GM06990 (cell line): ENCODE measurements around the gene NOTUM.

Source experiments
- DNase-seq: peaks from one replicate; pipeline ENCODE4 v3.0.0-alpha.2; 2011; ENCODE audit not compliant: insufficient read length; ENCODE audit errors: extremely low read depth
- H3K27me3 ChIP-seq: replicated peaks from 2 replicates; pipeline ENCODE4 v1.6.0; 2011; ENCODE audit warnings: low read length; ENCODE audit not compliant: control insufficient read depth, insufficient read depth
- H3K36me3 ChIP-seq: 2 replicates; pipeline ENCODE4 v1.5.1; 2011; ENCODE audit warnings: low read length; ENCODE audit not compliant: control insufficient read depth, insufficient read depth
- H3K4me3 ChIP-seq: replicated peaks from 2 replicates; pipeline ENCODE4 v1.5.1; 2011; ENCODE audit warnings: low read depth, mild to moderate bottlenecking, control low read depth, low read length
- CTCF ChIP-seq: IDR thresholded peaks from 2 replicates; pipeline ENCODE4 v1.5.1; 2011; ENCODE audit warnings: low read length, control low read depth, mild to moderate bottlenecking, inconsistent platforms; ENCODE audit not compliant: insufficient read depth, poor library complexity, severe bottlenecking

NOTUM gene

GRCh38 chr17:82007228-82007494 lies 46.2 kb upstream of the NOTUM start:
- TF ChIP-seq CTCF: no peak
- H3K36me3 ChIP-seq: peaks cover 2% of the 10 kb centered on the region
- DNase-seq: no peak
- H3K27me3 ChIP-seq: no peaks in the 10 kb centered on the region
- H3K4me3 ChIP-seq: no peak overlapping the region

GRCh38 chr17:82006468-82007227 lies 45.7 kb upstream of the NOTUM start:
- Histone ChIP-seq H3K27me3 (no peaks in the 10 kb centered on the region), H3K36me3 (peaks cover 2% of the 10 kb centered on the region; the same call in 1 of the 2 replicates), H3K4me3 (no peak overlapping the region)
- TF ChIP-seq CTCF: no peak
- no peak for DNase-seq

- peaks cover 2% of the 10 kb centered on the region; the same call in 1 of the 2 replicates for H3K36me3 ChIP-seq
- DNase-seq: no peak
- no peaks in the 10 kb centered on the region for H3K27me3 ChIP-seq
- TF ChIP-seq CTCF: no peak
- no peak overlapping the region for H3K4me3 ChIP-seq
These were observed 44.8 kb upstream of the NOTUM start for GRCh38 chr17:82005701-82006348.

GRCh38 chr17:82004517-82005455 lies 43.8 kb upstream of the NOTUM start:
- no peaks in the 10 kb centered on the region for H3K27me3 ChIP-seq
- H3K36me3 ChIP-seq: peaks cover 2% of the 10 kb centered on the region; the same call in 1 of the 2 replicates
- DNase-seq: no peak
- TF ChIP-seq CTCF: no peak
- no peak overlapping the region for H3K4me3 ChIP-seq

- H3K4me3 ChIP-seq: no peak overlapping the region
- no peak for DNase-seq
- H3K36me3 ChIP-seq: no peaks in the 10 kb centered on the region; the same call in none of the 2 replicates
- TF ChIP-seq CTCF: no peak
- H3K27me3 ChIP-seq: no peaks in the 10 kb centered on the region
These were observed 42.7 kb upstream of the NOTUM start for GRCh38 chr17:82003411-82004381.
